ENCODE data around the gene CHST8.
A peak's percentile ranks its signal among the peaks of the same experiment; 100 is the strongest.

CHST8 gene

DNA sequence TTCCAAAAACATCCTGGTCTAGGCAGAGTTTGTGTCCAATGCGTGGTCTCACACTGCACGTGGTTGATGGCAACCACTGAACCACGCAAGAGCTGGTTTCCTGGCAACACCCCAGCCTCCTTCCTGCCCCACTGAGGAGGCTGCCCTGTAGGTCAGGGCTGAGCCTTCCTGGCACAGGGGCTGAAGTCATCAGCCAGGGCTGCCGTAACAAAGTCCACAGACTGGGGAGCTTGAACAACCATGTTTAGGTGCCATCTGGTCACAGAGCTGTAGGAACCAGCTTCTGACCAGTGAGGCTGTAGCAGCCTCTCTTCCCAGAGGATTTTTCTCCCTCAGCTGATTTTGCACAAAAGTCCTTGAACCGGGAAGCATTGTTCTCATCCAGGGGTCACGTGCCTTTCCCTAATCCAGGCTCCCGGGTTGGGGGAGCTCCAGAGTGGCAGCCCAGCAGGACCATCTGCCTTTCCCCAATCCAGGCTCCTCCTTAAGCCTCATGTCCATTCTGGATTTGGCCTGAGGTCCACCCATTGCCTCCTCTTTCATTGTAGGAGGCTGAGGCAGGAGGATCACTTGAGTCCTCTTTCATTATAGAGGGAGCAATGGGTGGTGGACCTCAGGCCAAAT, 53.9 kb downstream of the CHST8 start:
- no peak for DNase-seq

DNA sequence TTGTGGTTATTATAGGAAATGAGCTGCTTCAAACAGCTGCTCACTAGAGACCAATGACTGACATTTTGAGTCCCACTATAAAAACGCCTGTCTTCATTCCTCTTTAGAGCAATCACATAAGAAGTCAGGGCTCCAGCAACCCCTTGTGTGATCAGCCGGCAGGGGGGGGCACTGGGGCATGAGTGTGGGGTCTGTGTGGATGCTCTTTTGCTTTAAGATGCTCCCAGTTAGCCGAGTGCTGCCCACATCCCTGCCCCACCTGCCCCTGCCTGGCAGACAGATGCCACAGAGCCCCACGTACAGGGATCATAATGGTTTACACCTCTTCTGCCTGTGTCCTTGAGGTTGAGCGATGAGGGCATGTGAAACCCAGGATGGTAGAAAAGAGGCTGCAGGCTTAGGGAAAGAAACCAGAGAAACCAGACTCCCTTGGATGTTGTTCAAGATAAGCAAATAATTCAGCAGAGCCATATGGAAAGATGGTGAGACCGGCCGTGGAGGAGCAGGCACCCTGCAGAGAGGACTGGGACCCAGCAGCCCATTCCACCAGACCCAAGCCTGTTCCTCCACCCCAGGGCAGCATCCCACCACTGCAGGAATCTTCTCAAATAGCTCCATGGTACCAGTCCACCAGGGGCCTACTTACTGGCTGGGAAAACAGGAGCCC, 55.4 kb downstream of the CHST8 start:
- no peak for DNase-seq

DNA sequence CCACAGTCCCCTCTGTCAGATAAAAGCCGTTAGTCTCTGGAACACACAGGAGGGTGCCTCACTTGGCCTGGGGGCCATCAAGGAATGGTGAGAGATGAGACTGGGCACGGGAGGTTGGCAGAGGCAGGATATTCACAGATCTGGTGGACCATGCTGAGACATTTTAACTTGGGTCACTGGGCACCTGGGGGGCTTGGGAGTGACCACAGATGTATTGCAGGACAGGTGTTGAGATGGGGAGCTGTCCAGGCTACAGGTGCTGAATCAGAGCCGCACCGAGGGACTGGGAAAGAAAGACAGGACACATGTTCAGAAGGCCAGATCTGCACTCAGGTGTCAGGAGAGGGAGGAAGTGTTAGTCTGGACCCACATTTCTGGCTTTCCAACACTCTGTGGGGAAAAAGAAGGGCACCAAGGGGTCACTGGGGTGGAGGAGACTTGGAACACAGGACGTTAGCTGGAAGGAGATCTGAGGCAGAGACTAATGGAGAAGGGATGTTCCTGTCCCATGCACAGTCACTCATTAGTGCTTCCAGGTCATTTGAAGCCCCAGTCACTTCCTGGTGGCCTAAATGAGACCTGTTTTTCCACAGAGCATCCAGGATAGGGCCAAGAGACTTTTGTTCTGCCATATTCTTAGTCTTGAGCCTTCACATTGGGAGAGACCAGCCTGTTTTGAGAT, 56.1 kb downstream of the CHST8 start:
- no peak for DNase-seq

DNA sequence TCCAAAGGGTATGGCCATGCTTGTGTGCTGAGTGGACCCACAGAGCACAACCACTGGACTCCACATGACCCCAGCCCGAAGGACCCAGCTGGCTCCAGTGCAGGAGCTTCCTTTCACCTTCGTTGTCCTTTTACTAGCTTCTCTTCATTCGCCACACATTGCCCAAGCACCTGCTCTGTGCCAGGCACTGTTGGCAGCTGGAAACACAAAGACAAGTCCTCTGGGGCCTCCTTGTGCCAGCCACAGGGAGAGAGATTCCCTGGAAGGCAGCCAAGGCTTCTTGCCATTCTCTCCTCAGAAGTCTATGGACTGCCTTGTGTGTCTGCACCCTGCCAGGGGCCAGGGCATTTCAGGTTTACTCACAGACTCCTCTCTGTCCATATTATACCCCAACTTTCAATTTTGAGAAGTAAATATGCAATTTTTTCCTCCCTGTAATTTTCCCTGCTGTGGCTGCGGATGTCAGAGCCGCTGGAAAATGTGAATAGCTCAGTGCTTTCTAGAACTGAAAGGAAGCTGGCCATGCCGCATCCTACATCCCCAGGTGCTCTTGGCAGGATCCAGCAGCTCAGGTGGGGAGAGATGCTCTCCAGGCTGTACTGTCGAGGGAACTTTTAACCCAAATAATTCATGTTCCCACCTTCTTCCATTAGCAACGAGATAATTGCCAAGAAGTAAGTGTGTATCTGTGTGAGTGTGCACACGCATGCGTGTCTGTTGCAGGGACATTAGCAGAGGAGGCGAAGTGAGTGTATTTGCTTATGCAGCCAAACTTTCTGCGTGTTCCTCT, 57.2 kb downstream of the CHST8 start:
- DNase-seq = no peak

DNA sequence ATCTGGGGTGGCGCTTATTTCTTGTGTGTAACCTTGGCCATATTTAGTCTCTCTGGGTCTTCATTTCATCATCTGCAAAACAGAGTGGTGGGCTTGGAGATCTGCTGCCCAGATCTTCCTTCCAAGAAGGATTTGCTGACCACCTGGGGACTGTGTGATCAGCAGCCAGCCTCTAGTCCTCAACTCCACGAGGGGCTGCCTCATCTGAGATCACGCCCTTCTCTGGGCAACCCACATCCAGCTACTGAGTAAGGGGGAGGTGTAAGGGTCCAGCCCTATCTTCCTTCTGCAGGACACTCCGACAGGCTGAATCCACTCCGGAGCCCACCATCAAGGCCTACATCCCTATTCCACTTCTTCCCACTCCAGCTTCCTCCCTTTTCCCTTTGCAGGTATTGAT, 57.9 kb downstream of the CHST8 start:
- no peak for DNase-seq

DNA sequence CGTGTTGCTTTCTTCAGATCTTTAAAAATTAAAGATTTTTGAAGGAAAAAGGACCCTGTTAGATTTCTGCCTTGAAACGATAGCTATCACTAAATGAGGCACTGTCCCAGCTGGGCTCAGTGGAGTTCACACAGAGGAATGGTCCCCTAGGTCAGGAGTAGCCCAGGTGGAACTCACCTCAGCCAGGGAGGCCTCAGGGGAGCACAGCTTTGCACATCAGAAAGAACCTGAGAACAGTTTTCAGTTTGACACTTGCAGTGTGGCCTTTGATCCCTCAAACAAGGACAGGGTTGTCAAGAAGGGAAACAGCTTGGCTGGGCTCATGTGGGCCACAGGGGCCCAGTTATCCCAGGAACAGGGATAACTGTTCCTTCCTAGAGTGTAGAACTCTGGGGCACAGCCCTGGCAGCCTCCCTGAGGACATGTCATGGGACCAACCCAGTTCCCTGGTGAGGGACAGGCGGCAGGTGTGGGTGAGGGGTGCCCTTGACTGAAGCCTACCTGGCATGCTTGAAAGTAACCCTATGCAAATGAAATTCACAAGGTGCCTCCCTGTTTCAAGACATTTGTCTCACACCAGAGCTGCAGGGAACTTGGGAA, 59.4 kb downstream of the CHST8 start:
- DNase-seq = no peak

DNA sequence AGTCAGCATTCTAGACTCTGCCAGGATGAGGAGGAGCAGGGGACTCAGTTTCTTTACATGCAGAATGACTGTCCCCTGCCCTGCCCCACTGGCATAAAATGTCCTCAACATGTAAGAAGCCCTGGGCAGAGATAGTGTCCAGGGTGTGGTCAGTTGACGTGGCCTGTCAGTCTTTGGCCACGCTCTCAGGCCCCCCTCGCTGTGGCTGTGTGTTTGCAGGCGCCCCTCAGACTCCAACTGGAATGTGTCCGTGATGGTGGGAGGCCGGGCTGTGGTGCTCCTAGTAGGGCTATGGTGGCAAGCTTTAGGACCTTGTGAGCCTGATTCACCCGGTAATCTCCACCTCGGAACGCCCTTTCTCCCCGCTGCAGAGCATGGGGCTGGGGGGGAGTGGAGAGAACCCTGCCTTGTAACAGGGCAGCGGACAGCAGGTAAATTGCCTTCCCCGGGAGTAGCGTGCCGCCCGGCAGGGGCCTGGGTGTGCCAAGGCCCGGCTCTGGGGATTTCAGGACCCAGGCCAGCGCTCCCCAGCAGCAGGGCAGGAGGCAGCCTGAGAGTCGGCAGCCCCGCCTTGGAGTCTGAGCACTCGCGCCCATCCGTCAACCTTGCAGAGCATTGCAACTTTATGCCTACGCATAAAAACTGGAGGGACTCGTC, 62.3 kb downstream of the CHST8 start:
- no peak for DNase-seq

DNA sequence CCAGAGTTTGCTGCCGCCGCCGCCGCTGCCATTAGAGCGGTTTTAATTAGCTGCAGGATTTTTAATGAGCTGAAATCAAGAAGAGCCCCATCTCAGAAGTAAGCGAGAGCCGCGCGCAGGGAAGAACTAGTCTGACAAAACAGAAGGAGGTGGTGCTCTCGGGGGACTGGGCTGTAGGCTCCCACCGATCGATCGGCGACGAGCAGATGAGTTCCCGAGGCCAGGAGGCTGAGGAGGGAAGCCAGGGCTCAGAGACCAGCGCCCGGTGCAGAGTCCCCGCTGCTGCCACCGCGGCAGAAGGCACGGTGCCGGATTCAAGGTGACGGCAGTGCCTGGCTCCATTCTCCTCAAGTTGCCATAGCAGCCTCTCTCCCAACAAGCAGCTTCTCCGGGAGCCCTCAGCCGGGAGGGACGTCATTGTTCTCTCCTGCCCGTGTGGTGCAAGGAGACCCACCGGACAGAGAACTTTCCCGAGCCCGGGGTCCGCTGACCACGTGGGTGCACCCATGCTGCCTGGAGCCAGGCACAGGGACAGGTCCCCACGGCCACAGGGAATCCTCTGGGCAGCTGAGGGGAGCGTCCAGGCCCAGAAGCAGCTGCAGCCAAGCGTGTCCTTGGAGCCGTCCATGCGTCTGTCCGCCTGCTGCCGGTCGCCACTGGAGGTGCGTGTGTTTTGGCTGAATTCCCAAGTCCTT, 62.9 kb downstream of the CHST8 start:
- DNase-seq = no peak

DNA sequence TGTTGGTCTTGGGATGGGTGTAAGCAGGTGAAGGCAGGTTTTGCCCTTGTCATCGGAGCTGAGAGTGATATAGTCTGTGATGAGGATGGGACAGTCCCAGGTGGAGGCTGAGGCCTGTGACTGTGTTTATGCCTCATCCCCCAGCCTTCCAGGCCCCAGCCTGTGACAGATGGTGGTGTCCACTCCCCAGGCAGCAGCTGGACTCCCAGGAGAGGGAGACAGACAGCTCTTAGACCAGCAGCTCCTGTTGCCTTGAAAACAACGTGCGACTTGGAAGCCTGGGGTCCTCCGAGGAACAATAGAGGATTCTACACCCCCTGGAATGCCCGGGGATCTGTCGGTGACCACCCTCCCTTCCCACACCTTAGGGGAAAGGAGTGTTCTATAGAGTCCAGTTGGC, 63.8 kb downstream of the CHST8 start:
- DNase-seq = no peak

DNA sequence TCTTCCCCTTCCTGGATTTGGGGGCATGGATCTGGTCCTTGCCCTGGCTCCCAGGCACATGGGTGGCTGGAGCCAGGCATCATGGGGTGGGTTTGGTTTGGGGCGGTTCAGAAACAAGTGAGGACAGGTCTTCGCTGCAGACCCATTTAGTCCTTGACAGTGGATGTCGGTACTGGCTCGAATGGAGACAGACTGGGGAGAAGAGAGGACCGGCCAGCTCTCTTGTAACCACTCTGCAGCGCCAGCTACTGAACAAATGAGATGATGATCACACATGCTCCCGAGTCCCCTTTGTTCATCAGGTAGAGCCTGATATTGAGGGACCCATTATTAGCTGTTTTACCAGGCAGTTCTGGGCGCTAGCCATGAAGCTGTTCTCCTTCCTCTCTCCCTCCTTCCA, 64.5 kb downstream of the CHST8 start:
- no peak for DNase-seq

DNA sequence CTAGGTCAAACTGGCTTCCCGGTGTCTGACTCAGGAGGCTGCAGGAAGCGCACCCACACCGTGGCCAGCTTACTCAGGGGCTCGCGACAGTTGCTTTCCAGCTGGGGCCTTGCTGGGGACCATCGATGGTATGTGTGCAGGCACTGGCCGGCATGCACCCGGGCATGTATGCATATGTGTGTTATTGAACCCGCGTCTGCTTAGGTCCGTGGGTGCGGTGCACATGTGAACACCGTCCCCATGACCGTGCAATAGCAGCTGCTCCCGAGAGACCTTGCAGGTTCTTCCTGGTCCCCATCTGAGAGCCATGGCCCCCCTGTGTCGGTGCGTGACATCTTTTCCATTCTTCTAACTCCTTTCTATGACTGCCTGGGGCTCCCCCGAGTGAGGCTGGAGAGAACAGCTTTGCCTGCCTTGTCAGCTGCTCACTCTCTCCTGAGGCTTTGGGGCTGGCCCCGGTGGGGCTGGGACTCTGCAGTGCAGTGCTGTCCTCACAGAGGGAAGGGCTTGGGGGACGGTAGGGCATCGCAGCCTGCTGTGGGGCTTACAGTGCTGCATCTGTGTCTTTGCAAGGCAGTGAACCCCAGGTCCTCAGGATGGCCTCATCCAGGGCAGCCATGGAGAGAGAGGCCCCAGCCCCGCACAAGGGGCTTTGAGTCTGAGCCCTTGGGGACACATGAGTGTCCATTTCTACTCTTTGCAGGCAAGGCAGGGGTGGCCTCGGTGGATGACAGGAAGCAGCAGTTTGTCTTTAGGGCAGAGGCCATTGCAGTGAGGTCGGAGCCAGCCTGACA, 65.1 kb downstream of the CHST8 start:
- no peak for DNase-seq

DNA sequence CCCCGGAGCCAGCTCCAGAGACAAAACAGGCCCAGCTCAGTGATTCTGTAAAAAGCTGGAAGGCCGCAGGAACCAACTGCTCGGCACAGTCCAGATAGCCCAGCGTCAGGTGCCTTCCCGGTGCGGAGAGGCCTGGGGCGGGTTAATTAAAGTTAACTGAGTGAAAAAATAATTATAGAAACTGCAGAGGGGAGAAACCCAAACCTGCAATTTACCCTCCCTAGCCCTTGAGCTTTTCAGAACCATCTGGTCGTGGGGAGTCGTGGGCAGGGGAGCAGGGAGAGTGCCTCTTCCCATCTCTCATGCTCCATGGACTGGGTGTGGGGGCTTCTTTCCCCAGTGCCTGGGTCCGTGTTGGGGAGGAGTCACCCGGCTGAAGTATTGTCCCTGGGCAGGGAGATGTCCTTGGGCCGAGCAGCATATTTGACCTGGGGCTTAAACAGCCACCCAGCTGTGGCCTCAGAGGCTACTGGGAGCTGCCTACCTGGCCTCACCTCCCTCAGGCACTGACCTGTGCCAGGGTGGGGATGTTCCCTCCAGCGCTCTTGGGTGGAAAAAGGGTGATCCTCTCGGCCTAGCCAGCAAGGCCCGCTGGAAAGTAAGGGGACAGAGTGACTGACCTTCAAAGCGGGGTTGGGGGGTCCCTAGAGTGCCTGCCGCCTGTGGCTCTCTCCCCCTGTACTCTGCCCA, 65.9 kb downstream of the CHST8 start:
- DNase-seq = no peak

DNA sequence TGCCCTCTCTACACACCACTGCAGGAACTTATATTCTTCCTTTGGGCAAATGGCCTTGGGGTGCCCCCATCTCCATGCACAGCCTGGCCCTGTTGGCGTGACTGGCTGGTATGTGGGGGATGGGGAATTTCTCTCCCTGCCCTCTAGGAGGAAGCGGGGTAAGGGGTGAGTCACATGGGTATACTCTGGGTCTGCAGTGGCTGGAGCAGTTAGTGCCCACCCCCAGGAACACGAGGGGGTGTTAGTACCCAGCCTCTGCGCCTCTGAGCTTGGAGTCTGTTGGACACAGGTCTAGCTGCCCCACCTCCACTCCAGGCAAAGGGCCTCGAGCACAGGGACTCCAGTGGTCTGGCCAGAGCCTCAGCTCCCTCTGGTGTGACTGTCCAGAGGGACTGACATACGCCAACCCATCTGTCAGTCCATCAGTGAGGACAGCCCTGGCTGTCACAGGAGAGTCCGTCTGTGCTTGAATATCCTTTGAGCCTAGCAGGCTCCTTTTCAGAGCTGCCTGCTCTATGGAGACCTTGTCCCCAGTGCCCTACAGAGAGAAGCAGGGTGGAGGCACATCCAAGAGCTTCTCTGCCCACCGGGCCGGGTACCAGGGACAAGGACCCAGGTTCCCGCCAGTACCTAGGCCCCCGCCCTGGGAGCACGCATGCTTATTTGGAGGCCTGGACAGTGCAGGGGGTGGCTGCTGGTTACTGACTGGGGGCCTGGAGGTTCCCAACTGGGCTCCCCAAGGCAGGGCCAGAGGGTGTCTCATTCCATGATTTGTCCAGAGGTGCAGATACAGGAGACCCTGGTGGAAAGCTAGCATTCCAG, 66.6 kb downstream of the CHST8 start:
- no peak for DNase-seq

DNA sequence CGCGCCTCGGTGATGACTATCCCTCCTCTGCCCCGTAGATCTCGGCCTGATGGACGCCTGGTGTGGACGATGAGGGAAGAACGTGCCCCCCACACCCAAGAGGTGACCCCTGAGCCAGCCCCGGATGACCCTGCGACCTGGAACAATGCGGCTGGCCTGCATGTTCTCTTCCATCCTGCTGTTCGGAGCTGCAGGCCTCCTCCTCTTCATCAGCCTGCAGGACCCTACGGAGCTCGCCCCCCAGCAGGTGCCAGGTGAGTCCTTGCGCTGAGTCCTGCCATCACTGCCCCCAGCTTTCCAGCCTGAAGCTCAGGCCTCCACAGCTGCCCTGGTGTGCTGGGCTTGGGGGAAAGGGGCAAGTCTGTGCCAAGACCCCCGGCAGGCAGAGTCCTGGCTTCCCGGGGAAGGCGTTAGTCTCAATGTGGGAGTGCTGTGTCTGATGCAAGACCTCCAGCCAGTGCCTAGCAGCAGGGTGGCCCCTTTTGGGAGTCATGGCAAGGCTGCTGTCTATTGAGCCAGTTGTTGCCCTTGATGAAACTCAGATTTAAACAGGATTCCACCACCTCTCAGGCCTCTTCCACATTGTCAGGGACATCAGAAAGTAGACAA, 67.5 kb downstream of the CHST8 start:
- DNase-seq = no peak

DNA sequence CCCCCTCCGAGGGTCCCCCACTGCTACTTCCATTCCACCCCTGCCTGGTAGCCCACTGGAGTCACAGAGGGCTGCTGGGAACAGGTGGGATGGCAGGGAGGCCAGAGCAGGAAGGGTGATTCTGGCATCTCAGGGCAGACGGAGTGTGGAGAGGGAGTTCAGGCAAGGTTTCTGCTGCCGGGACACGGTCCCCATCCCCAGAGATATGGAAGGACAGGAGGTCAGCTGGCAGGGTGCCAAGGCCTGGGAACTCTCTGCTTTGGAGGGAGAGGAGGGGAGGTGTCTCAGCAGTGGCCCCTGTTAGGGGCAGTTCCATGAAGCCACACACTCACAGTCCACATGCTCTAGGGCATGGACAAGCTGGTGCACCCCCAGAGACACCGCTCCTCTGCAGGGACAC, 68.1 kb downstream of the CHST8 start:
- DNase-seq = no peak

DNA sequence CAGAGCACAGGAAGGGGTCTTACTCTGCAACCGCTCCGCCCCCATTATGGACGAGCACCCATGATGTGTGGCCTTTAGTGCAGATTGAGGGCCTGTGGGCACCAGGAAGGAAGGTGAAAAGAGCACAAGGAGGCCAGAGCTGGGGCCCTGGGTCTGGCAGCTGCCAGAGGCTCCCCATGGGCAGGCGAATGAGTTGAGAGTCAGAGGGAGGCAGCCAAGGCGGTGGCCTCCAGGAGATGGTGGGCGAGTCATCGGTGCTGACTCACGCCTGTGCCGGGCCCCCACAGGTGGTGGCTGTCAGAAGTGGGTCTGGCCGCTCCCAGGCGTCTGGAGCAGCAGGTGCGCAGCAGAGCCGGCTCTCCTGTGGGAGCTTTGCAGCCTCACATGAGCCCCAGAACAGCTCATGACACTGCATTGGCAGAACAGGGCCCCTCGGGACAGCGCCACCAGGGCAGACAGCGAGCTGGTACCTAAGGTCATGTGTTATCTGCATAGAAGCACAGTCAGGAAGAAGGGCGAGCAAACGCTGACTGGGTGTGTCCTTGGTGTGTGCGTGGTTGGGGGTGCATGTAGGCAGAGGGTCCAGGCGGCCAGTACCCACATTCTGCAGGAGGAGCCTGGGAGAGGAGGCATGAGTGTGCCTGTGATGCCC, 68.8 kb downstream of the CHST8 start:
- DNase-seq = no peak

DNA sequence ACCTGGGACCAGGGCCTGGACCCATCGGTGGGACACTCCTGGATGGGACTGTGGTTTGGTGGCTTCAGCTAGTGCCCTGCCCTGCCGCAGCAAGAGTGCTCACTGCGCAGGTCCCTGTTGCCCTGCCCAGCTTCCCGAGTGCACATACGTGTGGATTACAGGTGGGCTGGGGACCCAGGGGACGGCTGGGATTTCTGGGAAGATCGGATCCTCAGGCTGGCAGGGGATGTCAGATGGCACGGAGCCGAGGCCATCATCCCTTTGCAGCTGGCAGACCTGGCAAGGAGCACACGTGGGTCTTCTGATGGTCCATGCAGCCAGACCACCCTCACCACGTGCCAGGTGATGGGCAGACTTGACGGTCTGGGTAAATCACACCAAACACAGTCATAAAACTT, 69.3 kb downstream of the CHST8 start:
- DNase-seq = no peak

DNA sequence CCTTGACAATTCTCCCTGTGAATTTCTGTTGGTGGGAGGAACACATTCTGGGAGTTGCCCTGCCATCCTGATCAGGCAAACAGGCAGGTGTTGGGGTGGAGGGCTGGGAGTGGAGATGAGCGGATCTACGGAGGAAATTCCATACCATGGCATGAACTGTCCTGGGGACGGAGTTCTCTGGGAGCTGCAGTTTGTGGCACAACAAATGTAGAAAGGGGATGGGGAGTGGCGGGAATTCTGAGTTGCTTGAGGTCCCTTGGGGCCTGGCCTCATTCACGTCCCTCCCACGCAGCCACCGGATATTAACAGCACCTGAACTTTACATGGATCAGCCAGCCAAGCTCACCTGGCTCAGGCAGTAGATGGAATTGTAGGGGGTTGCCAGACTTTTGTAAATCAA, 70.0 kb downstream of the CHST8 start:
- DNase-seq = peak; percentile 11

DNA sequence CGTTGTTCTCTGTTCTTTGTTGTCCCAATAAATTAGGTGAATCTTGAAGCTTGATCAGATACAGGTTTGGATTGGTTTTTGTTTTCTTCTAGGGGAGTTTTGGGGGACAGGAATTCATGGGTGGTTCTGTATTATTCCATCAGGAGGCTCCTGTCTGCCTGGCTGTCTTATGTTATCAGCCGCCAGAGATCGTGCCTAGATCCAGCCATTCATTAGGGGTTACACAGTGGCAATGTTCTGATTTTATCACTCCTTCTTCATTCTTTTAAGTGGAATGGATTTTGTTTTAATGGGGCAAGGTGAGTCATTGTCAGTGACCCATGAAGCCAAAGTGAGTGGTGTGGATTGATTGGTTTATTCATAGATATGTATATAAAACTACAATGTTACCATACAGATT, 71.9 kb downstream of the CHST8 start:
- DNase-seq = no peak

All from NCI-H526 treated with DMSO at 0.1 percent for 48 hours (cell line).